HG02678 (cell line): ENCODE data around the gene STEAP2.
A peak's percentile ranks its signal among the peaks of the same experiment; 100 is the strongest.
"Not testable (repeated sequence)": the region's sequence is repeated elsewhere in the genome, so short reads cannot be mapped to it uniquely, and the experiment has no call there.

Source experiments
- ATAC-seq: cut with Tn5 transposase; IDR thresholded peaks from one replicate; pipeline ENCODE4 v1.9.1; 2021; ENCODE audit warnings: mild to moderate bottlenecking, moderate library complexity; ENCODE audit not compliant: unreplicated experiment

STEAP2 gene

DNA sequence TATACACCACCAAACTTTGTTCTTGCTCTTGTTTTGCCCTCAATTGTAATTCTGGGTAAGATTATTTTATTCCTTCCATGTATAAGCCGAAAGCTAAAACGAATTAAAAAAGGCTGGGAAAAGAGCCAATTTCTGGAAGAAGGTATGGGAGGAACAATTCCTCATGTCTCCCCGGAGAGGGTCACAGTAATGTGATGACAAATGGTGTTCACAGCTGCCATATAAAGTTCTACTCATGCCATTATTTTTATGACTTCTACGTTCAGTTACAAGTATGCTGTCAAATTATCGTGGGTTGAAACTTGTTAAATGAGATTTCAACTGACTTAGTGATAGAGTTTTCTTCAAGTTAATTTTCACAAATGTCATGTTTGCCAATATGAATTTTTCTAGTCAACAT, 20.9 kb downstream of the STEAP2 start:
- no peak for ATAC-seq

DNA sequence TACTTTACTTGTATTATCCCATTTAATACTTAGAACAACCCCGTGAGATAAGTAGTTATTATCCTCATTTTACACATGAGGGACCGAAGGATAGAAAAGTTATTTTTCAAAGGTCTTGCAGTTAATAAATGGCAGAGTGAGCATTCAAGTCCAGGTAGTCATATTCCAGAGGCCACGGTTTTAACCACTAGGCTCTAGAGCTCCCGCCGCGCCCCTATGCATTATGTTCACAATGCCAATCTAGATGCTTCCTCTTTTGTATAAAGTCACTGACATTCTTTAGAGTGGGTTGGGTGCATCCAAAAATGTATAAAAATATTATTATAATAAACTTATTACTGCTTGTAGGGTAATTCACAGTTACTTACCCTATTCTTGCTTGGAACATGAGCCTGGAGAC, 22.0 kb downstream of the STEAP2 start:
- ATAC-seq, result no peak

DNA sequence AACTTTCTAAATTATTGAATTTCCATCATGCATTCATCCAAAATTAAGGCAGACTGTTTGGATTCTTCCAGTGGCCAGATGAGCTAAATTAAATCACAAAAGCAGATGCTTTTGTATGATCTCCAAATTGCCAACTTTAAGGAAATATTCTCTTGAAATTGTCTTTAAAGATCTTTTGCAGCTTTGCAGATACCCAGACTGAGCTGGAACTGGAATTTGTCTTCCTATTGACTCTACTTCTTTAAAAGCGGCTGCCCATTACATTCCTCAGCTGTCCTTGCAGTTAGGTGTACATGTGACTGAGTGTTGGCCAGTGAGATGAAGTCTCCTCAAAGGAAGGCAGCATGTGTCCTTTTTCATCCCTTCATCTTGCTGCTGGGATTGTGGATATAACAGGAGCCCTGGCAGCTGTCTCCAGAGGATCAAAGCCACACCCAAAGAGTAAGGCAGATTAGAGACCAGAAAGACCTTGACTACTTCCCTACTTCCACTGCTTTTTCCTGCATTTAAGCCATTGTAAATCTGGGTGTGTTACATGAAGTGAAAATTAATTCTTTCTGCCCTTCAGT, 25.3 kb downstream of the STEAP2 start:
- ATAC-seq, result no peak

DNA sequence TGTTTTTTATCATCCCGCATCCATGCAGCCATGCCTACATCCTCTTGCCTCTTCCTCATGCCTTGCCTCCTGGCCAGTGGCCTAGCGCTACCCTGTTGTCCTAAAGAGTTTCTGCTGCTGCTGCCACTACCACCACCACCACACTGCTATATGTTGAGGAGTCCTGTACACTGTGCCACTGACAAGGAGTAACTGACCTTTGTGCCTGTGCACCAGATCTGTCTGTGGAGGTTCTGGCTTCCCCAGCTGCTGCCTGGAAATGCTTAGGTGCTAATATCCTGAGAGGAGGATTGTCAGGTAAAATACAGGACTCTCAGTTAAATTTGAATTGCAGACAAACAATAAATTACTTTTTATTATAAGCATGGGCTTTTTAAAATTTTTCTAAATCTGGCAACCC, 26.5 kb downstream of the STEAP2 start:
- no peak for ATAC-seq

DNA sequence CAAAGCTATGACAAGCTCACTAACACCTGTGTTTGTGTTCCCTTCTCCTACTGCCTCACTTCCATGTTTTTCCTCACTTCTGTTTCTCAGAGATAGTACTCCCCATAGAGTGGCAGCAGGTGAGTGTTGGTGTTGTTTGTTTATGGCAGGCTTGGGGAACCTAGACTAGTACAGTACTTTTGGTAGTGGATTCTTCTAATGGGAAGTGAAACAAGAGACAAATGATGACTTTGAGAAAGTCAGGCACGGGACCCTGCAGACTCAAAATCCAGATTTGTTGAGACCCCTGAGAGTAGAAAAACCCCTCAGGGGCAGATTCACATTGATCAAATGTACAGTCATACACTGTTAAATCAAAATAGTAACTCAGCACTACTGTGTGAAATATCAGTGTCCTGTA, 27.0 kb downstream of the STEAP2 start:
- no peak for ATAC-seq

DNA sequence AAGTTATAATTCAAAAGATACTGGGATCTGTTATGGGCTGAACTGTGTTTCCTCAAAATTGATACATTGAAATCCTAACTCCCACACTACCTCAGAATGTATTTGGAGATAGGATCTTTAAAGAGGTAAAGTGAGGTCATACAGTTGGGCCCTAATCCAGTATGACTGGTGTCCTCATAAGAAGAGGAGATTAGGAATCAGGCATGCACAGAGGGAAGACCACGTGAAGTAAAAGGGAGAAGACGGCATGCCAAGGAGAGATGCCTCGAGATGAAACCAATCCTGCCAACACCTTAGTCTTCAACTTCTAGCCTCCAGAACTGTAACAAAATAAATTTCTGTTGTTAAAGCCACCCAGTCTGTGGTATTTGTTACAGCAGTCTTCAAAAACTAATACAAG, 27.5 kb downstream of the STEAP2 start:
- ATAC-seq, result no peak

DNA sequence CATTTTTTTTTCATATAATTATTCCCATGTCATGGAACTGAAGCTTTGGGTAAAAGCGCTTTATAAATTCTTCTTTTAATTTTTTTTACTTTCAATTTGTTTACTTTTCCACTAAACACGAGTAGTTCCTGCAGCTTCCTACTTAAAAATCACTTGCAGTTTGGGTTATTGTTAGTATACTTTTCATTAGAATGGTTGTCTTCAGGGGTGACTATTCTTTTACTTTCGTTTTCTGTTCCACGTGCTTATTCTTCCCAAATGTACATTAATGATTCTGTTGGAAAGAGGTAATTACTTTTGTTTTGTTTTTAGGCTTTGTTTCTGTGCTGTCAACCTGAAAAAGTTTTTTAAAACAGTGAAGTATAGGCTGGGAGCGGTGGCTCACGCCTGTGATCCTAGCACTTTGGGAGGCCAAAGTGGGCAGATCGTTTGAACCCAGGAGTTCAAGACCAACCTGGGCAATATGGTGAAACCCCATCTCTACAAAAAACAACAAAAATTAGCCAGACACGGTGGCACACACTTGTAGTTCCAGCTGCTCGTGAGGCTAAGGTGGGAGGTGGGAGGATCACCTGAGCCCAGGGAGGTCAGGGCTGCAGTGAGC, 28.2 kb downstream of the STEAP2 start:
- ATAC-seq, result no peak

DNA sequence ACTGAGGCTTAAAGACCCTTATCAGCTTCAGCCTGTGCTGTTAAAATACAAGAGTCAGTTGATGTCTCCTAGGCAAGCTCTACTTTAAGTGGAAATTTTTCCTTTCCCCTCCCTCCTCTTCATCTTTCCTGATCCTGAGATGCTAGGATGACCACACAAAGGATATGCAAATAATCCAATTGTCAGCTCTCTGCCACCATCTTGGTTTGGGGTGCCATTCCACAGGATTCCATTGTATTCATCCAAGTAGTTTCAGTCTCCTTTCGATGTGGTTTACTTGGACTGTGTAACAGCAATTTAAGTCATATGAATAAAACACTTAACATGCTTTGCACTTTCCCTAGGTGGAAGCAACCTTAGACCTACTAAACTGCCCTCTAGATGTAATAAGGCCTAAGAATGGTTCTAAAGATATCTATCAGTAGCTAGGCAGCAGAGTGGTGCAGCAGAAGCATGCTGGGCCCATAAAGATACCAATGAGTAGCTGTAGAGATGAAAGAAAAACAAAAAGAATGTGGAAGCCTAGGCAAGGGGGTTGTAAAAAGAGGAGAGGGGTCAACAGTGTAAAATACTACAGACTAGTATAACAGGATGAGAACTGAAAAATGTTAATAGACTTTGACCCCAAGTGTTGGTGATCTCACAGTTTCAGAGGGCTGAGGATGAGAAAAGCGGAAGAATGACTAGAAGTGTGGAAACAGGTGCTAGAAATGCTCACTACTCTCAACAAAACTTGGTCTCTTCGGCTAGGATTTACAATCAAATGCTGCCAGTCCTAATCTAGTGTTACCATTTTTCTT, 31.0 kb downstream of the STEAP2 start:
- ATAC-seq, result peak; percentile 84

DNA sequence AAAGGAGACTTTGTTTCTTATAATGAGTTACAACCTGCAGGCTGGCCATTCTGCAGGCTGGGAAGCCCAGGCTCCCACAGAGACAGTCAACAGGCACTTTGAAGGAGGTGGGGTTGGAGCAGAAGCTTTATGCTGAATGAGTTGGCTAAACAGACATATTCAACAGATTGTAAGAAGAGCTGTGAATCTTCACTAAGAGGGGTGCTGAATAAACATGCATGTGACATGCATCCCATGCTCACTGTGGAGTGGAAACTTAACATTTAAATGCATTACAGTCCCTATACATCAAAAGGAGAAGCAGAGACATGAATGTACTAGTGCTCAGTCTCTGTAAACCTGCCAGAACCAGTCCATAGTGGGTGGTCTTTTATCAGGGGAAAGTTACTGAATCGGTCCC, 32.0 kb downstream of the STEAP2 start:
- no peak for ATAC-seq

DNA sequence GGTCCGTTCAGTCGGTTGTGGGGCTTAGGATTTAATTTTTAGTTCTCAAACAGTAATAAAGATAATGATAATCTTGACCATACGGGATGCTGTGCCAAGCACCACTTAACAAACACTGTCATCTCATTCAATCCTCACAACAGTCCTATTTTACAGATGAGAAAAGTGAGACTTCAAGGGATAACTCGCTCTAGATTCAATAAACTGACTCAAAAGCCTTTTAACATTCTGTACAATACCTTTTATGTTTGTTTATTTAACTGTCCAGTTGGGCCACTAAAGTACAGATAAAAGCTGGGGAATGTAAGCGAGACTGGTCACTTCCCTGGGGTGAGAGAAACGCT, 33.0 kb downstream of the STEAP2 start:
- no peak for ATAC-seq

DNA sequence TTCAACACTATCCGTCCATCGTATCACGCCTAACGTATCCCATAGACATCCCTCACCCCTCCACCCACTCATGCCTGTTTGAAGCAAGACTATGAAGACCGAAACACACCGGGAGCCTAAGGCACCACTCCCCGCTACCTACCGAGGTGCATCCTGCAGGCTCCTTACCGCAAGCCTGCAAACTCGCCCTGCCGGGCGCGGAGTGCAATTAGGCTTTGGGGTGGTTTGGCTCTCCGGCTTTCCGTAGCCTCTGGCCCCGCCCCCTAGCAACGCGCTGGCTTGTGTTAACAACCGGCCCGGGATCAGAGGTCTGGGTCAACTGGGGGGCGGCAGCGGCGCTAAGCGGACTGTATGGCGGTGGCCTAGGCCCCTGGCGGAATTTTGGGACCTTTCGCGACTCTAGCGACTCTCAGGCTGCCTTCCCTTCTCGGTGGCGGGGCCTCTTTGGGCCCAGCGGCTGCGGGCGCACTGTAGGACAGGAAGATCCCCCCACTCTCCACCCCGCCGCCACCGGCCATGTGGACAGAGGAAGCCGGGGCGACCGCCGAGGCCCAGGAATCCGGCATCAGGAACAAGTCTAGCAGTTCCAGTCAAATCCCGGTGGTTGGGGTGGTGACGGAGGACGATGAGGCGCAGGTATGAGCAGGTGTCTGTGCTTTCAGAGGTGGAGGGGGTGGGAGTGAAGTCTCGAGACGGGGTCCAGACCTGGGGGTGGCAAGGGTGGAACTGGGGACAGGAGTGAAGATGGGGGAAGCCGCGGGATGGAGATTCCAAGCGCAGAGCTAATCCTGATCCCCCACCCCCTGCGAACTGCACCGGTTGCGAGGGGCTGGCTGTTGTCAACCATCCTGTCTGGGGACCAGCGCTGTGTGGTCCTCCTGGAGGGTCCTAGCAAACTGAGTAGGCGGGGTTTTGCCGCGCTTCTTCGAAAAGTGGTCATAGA, 33.6 kb downstream of the STEAP2 start, which contains the start of gene CFAP69:
Gene CFAP69 (plus strand): TSS at position 266 of the 943 bp plus-strand sequence. CDS start 251 bp downstream, at position 517.
- ATAC-seq, result peak; percentile 63

DNA sequence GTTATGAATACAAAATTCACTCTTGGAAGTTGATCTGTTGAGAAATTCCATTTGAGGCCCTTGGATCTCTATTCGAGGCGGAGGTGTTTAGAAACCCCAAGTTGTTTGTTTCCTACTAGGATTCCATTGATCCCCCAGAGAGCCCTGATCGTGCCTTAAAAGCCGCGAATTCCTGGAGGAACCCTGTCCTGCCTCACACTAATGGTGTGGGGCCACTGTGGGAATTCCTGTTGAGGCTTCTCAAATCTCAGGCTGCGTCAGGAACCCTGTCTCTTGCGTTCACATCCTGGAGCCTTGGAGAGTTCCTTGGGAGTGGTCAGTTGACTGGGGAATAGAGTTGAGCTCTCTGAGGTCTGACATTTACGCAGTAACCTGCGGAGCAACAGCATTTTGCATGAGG, 34.6 kb downstream of the STEAP2 start:
- no peak for ATAC-seq

DNA sequence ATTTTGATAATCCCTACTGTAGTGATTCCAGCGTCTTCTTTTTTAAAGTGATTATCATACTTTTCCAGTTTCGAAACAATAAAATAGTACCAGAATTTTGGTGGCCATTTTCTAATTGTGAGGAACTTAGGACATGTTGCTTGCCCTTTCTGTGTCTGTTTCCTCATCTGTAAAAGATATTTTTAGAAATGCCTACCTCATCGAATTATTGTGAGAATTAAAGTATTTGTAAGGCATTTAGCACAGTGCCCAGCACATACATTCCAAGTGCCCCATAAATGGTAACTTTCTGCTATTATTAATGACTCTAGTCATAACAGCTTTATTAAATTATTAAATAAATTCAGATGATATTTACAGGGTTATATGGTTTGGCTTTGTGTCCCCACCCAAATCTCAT, 37.2 kb downstream of the STEAP2 start:
- ATAC-seq, result no peak

DNA sequence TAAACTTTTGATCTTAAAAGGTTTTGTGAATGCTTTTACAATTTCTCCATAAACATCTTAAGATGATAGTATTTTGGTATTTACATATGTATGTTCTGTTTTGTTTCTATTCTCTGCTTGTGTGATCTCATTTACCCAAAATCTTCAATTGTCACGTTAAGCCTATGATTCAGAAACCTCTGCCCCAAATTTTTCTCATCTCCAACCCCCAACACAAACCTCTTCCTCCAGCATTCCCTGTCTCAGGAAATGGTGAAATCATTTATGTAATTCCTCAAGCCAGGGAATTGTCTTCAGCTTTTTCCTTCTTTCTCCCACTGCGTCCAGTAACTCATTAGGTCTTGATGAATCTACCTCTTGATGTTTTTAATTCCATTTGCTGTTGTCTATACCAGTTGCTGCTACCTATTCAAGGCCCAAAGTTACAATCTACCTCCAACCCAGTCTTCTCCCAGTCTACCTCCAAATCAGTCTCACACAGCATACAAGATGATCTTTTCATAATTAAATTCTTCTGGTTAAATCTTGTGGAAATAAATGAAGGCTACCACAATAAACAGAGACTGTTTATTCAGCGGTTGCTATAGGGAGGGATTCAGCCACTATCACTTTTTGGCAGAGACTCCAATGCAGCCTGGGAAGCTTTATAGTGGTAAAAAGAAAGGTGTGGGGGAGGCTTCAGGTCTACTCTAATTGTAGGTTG, 39.2 kb downstream of the STEAP2 start:
- no peak for ATAC-seq

DNA sequence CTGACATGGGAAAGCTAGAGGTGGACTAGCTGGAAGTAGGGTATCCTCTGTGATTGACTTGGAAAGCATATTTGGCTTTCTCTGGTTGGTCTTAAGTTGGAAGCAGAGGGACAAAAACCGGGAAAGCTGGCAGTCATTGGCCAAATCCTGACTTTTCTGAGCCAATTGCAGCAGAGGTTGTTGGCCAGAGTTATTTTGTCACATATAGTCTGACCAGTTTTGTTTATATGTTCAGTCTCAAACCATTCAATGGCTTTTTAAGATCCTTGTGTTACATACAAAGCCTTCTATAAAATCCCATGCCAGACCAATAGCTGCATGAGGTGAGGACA, 39.7 kb downstream of the STEAP2 start:
- ATAC-seq, result no peak

DNA sequence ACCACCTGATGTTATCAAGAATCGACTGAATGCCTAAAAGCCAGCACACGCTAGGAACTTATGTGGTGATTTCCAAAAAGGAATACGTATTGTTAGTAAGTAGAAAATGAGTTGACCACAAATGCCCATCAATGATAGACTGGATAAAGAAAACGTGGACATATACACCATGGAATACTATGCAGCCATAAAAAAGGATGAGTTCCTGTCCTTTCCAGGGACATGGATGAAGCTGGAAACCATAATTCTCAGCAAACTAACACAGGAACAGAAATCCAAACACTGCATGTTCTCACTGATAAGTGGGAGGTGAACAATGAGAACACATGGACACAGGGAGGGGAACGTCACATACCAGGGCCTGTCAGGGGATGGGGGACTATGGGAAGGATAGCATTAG, 44.5 kb downstream of the STEAP2 start:
- ATAC-seq, result not testable (repeated sequence)

DNA sequence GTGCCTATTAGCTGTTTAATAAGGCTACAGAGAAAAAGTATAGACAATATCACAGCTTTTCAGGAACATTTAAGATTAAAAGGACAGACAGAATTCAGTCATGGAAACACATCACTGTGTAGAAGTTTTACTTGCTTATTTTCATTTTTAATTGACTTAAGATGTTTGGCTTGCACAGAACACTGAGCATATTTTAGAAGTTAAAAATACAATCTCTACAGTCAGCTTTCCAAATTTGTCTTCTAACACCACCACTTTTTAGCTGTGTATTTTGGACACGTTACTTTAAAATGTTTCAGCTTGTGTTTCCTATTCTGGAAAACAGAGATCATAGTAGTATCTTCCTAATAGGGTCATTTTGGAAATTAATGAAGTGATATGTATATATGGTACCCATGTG, 45.2 kb downstream of the STEAP2 start:
- ATAC-seq, result no peak

DNA sequence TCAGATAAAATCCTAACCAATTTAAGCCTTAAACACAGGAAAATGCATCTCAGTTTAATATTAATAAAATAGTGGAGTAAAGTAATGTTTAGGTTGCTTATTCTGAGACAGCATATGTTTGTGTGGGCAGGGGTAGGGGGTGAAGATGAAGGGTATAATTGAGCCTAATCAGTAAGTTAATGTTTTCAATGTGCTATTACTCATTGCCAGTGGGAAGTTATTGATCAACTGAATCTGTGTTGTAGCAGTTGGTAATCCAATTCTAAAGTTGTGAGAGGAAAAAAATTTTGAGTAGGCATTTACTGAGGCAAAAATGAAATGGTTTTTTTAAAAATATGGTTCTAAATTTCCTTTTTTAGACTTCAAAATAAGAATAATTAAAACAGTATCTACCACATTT, 49.9 kb downstream of the STEAP2 start:
- no peak for ATAC-seq

DNA sequence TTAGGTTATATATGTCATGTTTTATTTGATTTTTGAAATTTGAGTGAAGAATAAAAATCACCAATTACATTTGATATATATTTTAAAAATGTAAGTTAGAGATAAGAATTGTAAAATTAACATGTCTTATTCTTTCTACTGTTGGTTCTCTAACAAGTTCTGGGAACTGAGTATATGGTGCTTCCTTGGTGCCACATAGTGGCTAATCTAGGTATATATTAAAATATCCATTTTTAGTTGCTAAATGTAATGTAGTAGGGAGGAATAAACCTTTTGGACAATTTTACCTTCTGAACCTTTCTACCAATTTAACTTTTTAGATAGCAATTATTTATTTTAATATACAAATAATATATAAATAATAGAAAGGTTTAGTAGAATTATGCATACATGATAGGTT, 50.9 kb downstream of the STEAP2 start:
- ATAC-seq, result peak; percentile 87

DNA sequence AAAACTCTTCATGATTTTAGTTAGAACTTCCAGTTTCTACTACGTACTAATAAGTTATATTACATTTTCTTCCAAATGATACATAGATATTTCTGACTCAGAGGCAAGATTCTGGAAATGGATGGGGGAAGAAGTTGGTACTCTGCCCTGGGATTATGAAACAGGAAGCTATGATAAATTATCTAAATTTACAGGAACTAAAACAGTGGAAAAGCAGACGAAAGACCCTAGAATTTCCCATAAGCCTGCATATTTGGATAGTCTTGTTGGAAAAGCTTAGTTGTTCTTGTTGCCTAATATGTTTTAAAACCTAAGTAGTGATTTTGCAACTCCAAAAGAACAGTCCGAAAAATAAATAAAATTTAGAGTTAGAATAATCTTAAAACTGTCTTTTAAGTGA, 55.3 kb downstream of the STEAP2 start:
- ATAC-seq, result no peak
